ENCODE data around the gene BOD1. TPM values are rescaled to one million over a fixed set of nuclear protein-coding genes. Genes with fewer than 3 reads are reported as not detected.

The BOD1 gene
- total RNA-seq, 4 donors from 2014 or later, result 37.3 to 55.1 (median 44.7) TPM

GRCh38 chr5:173602423-173602822 lies 14.0 kb downstream of the BOD1 start:
- Histone ChIP-seq H3K27ac (peak overlapping the region in 1 of 4 donors; percentile 0), H3K27me3 (no peaks in the 10 kb centered on the region), H3K9me3 (no peaks in the 10 kb centered on the region), H3K4me3 (no peak overlapping the region), H3K4me1 (peaks cover 0 to 22% (median 0%) of the 10 kb centered on the region in 4 donors), H3K36me3 (peaks cover 0 to 62% (median 8%) of the 10 kb centered on the region in 3 donors)
- DNase-seq (ENCODE audit: low spot score in 2 of 2), result peak; percentile 54 to 57
- TF ChIP-seq POLR2A (IDR thresholded peaks at IDR 0.05), result no peak
- TF ChIP-seq CTCF (IDR thresholded peaks at IDR 0.05), result no peak
- TF ChIP-seq EP300 (IDR thresholded peaks at IDR 0.05), result no peak
- WGBS, 2 donors, result 62 to 69% methylated on average over 6 of the region's 6 CpGs

GRCh38 chr5:173598686-173599085 lies 17.8 kb downstream of the BOD1 start:
- H3K4me1 ChIP-seq, result peaks cover 0 to 16% (median 0%) of the 10 kb centered on the region in 4 donors
- peaks cover 0 to 2% (median 0%) of the 10 kb centered on the region in 4 donors for H3K9me3 ChIP-seq
- H3K4me3 ChIP-seq, result no peak overlapping the region
- H3K27me3 ChIP-seq, result no peaks in the 10 kb centered on the region
- DNase-seq (ENCODE audit: low spot score in 2 of 2), result peak in 1 of 2 donors; percentile 30
- H3K27ac ChIP-seq, result no peak overlapping the region
- TF ChIP-seq EP300 (IDR thresholded peaks at IDR 0.05) (no peak), CTCF (IDR thresholded peaks at IDR 0.05) (no peak), POLR2A (IDR thresholded peaks at IDR 0.05) (no peak)
- H3K36me3 ChIP-seq, result peaks cover 0 to 54% (median 0%) of the 10 kb centered on the region in 3 donors
- 47 to 48% methylated on average over 4 of the region's 4 CpGs for WGBS, 2 donors

- H3K36me3 ChIP-seq, result peaks cover 0 to 64% (median 0%) of the 10 kb centered on the region in 3 donors
- H3K4me1 ChIP-seq, result peaks cover 0 to 13% (median 0%) of the 10 kb centered on the region in 4 donors
- TF ChIP-seq CTCF (IDR thresholded peaks at IDR 0.05), result no peak
- TF ChIP-seq POLR2A (IDR thresholded peaks at IDR 0.05), result no peak
- TF ChIP-seq EP300 (IDR thresholded peaks at IDR 0.05), result no peak
- H3K4me3 ChIP-seq, result no peak overlapping the region
- DNase-seq (ENCODE audit: low spot score in 2 of 2), result no peak
- no peaks in the 10 kb centered on the region for H3K27me3 ChIP-seq
- peaks cover 0 to 16% (median 6%) of the 10 kb centered on the region in 4 donors for H3K9me3 ChIP-seq
- WGBS, 2 donors, result 100% methylated on average over 1 of the region's 1 CpG
- H3K27ac ChIP-seq, result no peak overlapping the region
These were observed 19.1 kb downstream of the BOD1 start for GRCh38 chr5:173597304-173597703.

- Histone ChIP-seq H3K4me3 (no peak overlapping the region), H3K36me3 (peaks cover 0 to 61% (median 0%) of the 10 kb centered on the region in 3 donors), H3K27ac (no peak overlapping the region), H3K9me3 (peaks cover 0 to 31% (median 12%) of the 10 kb centered on the region in 4 donors), H3K4me1 (peaks cover 0 to 14% (median 0%) of the 10 kb centered on the region in 4 donors), H3K27me3 (no peaks in the 10 kb centered on the region)
- TF ChIP-seq EP300 (IDR thresholded peaks at IDR 0.05) (no peak), POLR2A (IDR thresholded peaks at IDR 0.05) (no peak), CTCF (IDR thresholded peaks at IDR 0.05) (no peak)
- peak in 1 of 2 donors; percentile 32 for DNase-seq (ENCODE audit: low spot score in 2 of 2)
- WGBS, 2 donors, result 36 to 47% methylated on average over 3 of the region's 3 CpGs
These were observed 20.6 kb downstream of the BOD1 start for GRCh38 chr5:173595841-173596240.

GRCh38 chr5:173594061-173594460 lies 22.4 kb downstream of the BOD1 start:
- no peak overlapping the region for H3K27ac ChIP-seq
- DNase-seq (ENCODE audit: low spot score in 2 of 2), result no peak
- H3K9me3 ChIP-seq, result peaks cover 0 to 35% (median 13%) of the 10 kb centered on the region in 4 donors
- no peak overlapping the region for H3K4me3 ChIP-seq
- H3K27me3 ChIP-seq, result no peaks in the 10 kb centered on the region
- peaks cover 0 to 14% (median 0%) of the 10 kb centered on the region in 4 donors for H3K4me1 ChIP-seq
- WGBS, 2 donors, result 89 to 91% methylated on average over 3 of the region's 3 CpGs
- TF ChIP-seq EP300 (IDR thresholded peaks at IDR 0.05), result no peak
- no peak for TF ChIP-seq CTCF (IDR thresholded peaks at IDR 0.05)
- no peak for TF ChIP-seq POLR2A (IDR thresholded peaks at IDR 0.05)
- peaks cover 0 to 48% (median 0%) of the 10 kb centered on the region in 3 donors for H3K36me3 ChIP-seq
